Measurements from ENCODE around the gene NFE2.
"Not testable (repeated sequence)": the region's sequence is repeated elsewhere in the genome, so short reads cannot be mapped to it uniquely, and the experiment has no call there.

DNA sequence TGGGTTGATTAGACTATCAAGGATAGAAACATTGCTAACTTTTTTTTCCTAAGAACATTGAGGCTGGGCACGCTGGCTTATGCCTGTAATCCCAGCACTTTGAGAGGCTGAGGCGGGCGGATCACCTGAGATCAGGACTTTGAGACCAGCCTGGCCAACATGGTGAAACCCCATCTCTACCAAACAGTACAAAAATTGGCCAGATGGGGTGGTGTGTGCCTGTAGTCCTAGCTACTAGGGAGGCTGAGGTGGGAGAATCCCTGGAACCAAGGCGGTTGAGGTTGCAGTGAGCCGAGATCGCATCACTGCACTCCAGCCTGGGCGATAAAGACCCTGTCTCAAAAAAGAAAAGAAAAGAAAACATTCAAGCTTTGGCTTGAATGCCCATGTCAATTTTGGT lies 11.5 kb upstream of the NFE2 start:
- TF ChIP-seq FOXJ3 (CRISPR knock-in tag; IDR thresholded peaks at IDR 0.05; ENCODE audit: borderline replicate concordance); CREB1 (CRISPR knock-in tag; IDR thresholded peaks at IDR 0.05); ZNF138 (CRISPR knock-in tag; conservative IDR thresholded peaks at IDR 0.05); TEAD4 (CRISPR knock-in tag; IDR thresholded peaks at IDR 0.05); SP1 (CRISPR knock-in tag; conservative IDR thresholded peaks at IDR 0.05): not testable (repeated sequence)
- TF ChIP-seq, protein P1, sequence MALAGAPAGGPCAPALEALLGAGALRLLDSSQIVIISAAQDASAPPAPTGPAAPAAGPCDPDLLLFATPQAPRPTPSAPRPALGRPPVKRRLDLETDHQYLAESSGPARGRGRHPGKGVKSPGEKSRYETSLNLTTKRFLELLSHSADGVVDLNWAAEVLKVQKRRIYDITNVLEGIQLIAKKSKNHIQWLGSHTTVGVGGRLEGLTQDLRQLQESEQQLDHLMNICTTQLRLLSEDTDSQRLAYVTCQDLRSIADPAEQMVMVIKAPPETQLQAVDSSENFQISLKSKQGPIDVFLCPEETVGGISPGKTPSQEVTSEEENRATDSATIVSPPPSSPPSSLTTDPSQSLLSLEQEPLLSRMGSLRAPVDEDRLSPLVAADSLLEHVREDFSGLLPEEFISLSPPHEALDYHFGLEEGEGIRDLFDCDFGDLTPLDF (CRISPR knock-in tag; IDR thresholded peaks at IDR 0.05) = not testable (repeated sequence)
- TF ChIP-seq, protein P2, sequence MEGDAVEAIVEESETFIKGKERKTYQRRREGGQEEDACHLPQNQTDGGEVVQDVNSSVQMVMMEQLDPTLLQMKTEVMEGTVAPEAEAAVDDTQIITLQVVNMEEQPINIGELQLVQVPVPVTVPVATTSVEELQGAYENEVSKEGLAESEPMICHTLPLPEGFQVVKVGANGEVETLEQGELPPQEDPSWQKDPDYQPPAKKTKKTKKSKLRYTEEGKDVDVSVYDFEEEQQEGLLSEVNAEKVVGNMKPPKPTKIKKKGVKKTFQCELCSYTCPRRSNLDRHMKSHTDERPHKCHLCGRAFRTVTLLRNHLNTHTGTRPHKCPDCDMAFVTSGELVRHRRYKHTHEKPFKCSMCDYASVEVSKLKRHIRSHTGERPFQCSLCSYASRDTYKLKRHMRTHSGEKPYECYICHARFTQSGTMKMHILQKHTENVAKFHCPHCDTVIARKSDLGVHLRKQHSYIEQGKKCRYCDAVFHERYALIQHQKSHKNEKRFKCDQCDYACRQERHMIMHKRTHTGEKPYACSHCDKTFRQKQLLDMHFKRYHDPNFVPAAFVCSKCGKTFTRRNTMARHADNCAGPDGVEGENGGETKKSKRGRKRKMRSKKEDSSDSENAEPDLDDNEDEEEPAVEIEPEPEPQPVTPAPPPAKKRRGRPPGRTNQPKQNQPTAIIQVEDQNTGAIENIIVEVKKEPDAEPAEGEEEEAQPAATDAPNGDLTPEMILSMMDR (IDR thresholded peaks at IDR 0.05) = not testable (repeated sequence)
- TF ChIP-seq, protein P3, sequence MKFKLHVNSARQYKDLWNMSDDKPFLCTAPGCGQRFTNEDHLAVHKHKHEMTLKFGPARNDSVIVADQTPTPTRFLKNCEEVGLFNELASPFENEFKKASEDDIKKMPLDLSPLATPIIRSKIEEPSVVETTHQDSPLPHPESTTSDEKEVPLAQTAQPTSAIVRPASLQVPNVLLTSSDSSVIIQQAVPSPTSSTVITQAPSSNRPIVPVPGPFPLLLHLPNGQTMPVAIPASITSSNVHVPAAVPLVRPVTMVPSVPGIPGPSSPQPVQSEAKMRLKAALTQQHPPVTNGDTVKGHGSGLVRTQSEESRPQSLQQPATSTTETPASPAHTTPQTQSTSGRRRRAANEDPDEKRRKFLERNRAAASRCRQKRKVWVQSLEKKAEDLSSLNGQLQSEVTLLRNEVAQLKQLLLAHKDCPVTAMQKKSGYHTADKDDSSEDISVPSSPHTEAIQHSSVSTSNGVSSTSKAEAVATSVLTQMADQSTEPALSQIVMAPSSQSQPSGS (CRISPR knock-in tag; IDR thresholded peaks at IDR 0.05; ENCODE audit: borderline replicate concordance, low read depth) = not testable (repeated sequence)
